GM12873 (cell line): Measurements from ENCODE around the gene TJP2.

ENCODE experiments used
- TF ChIP-seq, protein P1 (sequence below): IDR thresholded peaks from 2 replicates; pipeline ENCODE4 v1.5.1; 2012; ENCODE audit warnings: low read depth, mild to moderate bottlenecking, moderate library complexity, low read length, control low read depth; ENCODE audit not compliant: insufficient read depth; ENCODE audit errors: missing control alignments

Gene TJP2

DNA sequence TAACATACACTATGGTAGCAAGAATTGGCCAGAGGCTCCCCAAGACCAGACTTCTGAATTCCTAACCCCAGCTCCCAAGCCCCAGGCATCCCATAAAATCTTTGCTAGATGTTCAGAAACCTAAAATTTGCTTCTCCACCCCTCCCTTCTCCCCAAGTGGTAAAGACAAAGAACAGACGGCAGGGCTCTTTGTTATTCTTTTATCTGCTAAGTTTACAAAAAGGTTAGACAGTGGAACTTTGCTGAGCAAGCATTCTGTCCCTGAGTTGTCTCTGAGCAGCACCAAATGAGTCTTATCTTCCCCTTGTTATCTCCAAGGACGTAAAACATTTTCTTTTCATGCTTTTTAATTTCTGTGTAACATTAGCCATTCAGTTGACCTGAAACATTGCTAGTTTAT lies 30.2 kb downstream of the TJP2 start:
- TF ChIP-seq, protein P1, sequence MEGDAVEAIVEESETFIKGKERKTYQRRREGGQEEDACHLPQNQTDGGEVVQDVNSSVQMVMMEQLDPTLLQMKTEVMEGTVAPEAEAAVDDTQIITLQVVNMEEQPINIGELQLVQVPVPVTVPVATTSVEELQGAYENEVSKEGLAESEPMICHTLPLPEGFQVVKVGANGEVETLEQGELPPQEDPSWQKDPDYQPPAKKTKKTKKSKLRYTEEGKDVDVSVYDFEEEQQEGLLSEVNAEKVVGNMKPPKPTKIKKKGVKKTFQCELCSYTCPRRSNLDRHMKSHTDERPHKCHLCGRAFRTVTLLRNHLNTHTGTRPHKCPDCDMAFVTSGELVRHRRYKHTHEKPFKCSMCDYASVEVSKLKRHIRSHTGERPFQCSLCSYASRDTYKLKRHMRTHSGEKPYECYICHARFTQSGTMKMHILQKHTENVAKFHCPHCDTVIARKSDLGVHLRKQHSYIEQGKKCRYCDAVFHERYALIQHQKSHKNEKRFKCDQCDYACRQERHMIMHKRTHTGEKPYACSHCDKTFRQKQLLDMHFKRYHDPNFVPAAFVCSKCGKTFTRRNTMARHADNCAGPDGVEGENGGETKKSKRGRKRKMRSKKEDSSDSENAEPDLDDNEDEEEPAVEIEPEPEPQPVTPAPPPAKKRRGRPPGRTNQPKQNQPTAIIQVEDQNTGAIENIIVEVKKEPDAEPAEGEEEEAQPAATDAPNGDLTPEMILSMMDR, result no peak

DNA sequence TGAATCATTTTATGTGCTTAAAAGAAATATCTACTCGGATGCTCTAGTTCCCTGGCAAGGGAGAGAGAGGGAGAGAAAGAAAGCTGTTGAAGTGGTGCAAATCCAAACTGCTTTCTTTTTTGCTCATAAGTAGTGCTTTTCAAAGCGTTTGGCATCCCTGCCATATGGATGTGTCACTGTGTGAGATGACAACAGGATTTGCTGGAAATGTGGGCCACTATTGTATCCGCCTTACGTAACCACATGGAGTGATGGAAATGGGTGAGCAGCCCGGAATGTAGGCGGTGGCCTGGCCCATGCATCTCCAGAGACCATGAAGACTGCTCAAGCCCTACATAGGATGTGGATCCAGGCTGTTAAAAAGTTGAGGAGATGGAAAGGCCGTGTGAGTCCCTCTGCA lies 30.8 kb downstream of the TJP2 start:
- TF ChIP-seq, protein P1, result no peak

DNA sequence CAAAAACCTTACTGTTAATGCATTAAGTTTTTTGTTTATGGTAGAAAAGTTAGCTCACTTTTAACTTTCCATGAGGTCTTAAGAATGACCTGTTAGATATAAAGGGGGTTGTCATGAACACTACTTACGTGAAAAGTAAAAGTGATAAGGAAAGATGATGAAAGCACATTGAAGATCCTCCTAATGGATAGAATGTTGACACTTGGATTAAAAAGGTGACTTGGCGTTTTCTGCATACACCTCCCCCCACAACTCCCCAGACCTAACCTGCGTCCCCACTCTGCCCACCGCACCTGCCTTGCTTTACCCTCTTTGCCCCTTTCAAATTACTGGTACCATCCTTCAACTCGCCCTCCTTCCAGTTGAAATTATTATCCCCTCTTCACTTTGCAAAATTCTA lies 32.0 kb downstream of the TJP2 start:
- TF ChIP-seq, protein P1, result no peak

DNA sequence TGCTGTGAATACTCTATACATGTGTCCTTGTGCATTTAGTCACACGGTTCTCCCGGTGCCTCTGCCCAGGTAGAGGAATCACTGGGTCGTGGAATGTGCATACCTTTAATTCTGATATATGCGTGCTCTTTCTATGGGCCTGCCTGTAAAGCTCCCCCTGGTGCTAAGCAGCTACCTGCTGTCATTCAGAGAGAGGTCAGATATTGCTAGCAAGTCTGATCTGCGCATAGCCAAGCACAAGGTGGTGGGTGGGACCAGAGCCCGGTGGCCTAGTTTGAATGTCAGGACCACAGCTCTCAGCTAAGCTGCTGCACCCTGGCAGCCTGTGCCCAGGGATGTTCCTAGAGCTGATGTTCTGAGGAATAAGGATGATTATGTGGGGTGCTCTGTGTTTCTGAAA lies 33.4 kb downstream of the TJP2 start:
- TF ChIP-seq, protein P1, result no peak

DNA sequence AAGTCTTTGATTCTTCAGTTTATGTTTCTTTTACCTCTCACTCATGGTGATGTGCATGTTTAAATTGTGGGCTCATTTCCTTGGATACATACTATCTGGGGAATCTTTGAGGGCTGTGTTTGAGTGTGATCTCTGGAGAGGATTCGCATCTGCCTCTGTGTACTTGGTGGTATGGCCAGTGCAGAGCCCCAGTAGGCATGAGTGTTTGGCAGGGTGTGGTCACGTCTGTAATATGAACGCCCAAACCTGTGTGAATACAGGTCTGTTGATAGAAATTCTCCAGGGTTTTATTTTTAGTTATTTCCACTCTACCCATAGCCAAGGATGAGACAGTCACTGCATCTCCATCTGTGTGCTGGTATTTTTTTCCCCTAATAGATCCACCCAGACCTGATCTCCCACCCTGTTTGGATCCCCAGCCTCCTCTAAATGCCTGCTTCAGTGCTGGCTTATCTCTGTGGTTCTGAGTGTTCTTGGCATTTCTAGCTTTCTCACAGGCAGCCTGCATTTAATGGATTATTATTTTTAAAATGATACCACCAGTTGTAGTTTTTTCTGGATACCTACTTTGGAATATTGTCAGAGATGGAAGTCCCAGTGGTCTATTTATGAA lies 37.5 kb downstream of the TJP2 start:
- TF ChIP-seq, protein P1, result no peak

DNA sequence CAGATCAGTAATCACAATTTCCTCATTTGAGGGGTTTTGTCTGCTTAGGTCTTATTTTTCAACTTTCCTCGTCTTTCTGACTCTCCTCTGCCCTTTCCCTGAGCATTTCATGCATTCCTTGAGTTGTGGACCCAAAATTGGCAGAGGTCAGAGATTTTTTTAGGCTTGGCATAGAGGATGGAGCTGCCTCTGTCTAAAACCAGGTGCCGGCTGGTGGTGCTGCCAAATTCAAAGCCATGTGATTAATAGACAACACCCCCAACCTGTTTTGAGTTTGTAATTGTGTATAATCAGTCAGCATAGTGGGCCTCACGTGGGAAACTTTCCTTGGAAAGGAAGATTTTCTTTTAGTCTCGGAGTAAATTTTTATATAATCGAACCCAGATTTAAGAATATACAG lies 39.6 kb downstream of the TJP2 start:
- TF ChIP-seq, protein P1, result no peak

DNA sequence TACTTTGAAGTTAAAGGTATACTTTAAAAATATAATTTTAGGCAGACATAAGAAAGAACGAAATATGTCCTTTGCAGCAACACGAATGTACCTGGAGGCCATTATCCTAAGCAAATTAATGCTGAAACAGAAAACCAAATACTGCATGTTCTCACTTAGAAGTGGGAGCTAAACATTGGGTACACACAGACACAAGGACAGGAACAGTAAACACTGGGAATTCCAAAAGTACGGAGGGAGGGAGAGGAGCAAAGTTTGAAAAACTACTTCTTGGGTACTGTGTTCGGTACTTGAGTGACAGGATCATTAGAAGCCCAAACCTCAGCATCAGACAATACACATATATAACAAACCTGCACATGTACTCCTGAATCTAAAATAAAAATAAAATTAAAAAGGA lies 40.9 kb downstream of the TJP2 start:
- TF ChIP-seq, protein P1, result no peak
